Colonic mucosa (tissue), 4 donors: ENCODE measurements around the gene VSIG2. TPM values are rescaled to one million over a fixed set of nuclear protein-coding genes. Genes with fewer than 3 reads are reported as not detected.

Source experiments
- DNase-seq: peaks from one replicate; pipeline ENCODE4 v3.0.0-alpha.2; 2020
- H3K27ac ChIP-seq: fragments of 200-600 bp; one replicate; pipeline ENCODE4 v1.8.0; 2021
- H3K27me3 ChIP-seq: fragments of 200-600 bp; one replicate; pipeline ENCODE4 v1.8.0; 2021
- H3K36me3 ChIP-seq: fragments of 200-600 bp; one replicate; pipeline ENCODE4 v1.8.0; 2021
- H3K4me1 ChIP-seq: fragments of 200-600 bp; one replicate; pipeline ENCODE4 v1.8.0; 2021; ENCODE audit warnings: mild to moderate bottlenecking
- H3K4me3 ChIP-seq: fragments of 200-600 bp; one replicate; pipeline ENCODE4 v1.8.0; 2021
- H3K9ac ChIP-seq, 2 donors: one replicate each; pipeline ENCODE4 v1.7.0; 2013; ENCODE audit warnings: control low read depth in 2 of 2, low read depth in 2 of 2, low read length in 2 of 2
- H3K9me3 ChIP-seq: fragments of 200-600 bp; one replicate; pipeline ENCODE4 v1.8.0; 2021
- intact Hi-C: fragments of 100-400 bp; cut with DNase I; formaldehyde crosslinking; loops from one replicate; pipeline ENCODE4 v1.14.1; 2022
- total RNA-seq, 2 donors: library from RNA; stranded (reverse); fragmentation: NEBNext Ultra II Directional in 1 of 2; extraction: Animal tissue kit (Norgen Biotek cat#: 25700) in 1 of 2; gene quantifications; one replicate each; pipeline ENCODE4 v1.2.1, GENCODE V29; 2021
- TF ChIP-seq, protein P1 (sequence below): fragments of 200-600 bp; IDR thresholded peaks from one replicate; pipeline ENCODE4 v1.8.0; 2022; ENCODE audit warnings: antibody characterized with exemption, mild to moderate bottlenecking
- donor health status: healthy.
- donor health status: DM: no; HTN: no; CAD: no.
- donor health status: DM: no; HTN: no; CAD: no.

Gene VSIG2
- total RNA-seq, 2 donors from 2014 or later, result 122 to 155 TPM

DNA sequence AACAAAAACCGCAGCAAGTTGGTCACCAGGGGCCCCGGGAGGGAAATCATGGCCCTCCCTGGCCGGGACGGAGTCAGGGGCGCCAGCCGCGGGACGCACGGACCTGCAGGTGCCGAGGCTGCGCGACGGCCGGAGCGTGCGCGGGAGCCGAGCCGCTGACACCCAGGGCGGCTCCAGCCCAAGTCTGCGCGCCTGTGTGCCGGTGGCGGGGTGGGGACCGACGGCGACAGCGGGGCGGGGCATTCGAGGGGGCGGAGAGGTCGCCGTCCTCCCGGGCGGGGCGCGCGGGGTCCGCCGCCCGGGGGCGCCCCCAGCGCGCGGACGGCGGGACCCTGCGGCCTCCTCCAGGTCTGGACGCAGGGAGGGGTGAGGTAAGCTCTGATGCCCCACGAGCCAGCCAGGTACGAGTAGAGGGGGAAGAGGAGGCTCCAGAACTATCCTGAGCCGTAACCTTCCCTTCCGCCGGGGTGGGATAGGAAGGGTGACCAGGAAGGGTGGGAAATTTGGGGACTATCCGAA lies 10.1 kb upstream of the VSIG2 start, which contains the start of gene ESAM:
Gene ESAM, minus strand, starts transcription at position 186 of the 519 bp plus-strand sequence. Its CDS starts 136 bp downstream, at position 50.
- TF ChIP-seq, protein P1, sequence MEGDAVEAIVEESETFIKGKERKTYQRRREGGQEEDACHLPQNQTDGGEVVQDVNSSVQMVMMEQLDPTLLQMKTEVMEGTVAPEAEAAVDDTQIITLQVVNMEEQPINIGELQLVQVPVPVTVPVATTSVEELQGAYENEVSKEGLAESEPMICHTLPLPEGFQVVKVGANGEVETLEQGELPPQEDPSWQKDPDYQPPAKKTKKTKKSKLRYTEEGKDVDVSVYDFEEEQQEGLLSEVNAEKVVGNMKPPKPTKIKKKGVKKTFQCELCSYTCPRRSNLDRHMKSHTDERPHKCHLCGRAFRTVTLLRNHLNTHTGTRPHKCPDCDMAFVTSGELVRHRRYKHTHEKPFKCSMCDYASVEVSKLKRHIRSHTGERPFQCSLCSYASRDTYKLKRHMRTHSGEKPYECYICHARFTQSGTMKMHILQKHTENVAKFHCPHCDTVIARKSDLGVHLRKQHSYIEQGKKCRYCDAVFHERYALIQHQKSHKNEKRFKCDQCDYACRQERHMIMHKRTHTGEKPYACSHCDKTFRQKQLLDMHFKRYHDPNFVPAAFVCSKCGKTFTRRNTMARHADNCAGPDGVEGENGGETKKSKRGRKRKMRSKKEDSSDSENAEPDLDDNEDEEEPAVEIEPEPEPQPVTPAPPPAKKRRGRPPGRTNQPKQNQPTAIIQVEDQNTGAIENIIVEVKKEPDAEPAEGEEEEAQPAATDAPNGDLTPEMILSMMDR, result no peak
- peaks cover 7% of the 10 kb centered on the region for H3K4me1 ChIP-seq
- peak within 1 kb of the TSS; percentile 77 for H3K27ac ChIP-seq
- peak; percentile 84 for DNase-seq
- peak within 1 kb of the TSS; percentile 64 to 90 for H3K9ac ChIP-seq
- H3K9me3 ChIP-seq, result no peaks in the 10 kb centered on the region
- no peaks in the 10 kb centered on the region for H3K36me3 ChIP-seq
- peak within 1 kb of the TSS; percentile 59 for H3K4me3 ChIP-seq
- intact Hi-C loops, result loop anchor here (2.0 to 10.0 kb wide), 2 partner anchors 73 to 93 kb away; no protein-coding TSS in a partner anchor
- peaks cover 19% of the 10 kb centered on the region for H3K27me3 ChIP-seq

DNA sequence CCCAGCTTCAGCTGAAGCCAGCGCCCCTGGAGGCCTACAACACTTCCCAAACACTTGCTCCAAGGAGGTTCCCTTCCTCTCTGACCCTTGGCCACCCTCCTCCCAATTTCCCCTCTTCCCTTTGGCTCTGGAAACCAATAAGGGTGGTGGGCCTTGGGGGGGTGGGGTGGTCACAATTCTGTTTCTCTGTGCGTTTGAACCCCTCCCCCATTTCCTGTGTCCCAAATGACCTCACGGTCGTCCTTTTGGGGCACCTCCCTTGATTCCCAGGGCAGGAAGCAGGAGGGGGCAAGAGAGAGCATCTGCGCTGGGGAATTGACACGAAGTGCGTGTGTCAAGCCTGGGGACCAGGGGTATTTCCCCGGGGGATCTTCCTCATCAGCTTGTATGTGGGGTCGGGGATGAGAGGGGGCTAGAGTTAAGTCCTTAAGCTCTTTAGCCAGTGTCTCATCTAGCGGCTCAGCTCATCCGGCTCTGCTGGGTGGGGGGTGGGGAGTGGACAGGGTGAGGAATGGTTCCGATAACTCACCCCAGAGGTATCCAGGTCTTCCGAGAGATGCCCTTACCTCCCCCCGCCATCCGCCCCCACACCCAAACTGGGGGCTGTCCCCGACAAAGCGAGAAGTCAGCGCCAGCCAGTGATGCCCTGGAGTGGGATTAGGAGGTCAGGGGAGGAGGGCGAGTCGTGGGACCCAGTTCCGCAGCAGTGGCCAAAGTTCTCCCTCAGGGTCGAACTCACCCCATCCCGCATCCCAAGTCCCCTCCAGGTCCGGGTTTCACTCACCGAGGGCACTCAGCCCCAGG lies 9.4 kb upstream of the VSIG2 start:
- H3K27me3 ChIP-seq, result peaks cover 19% of the 10 kb centered on the region
- H3K4me1 ChIP-seq, result peaks cover 7% of the 10 kb centered on the region
- peak overlapping the region; percentile 48 to 66 for H3K9ac ChIP-seq
- intact Hi-C loops, result loop anchor here (2.0 to 10.0 kb wide), 2 partner anchors 73 to 93 kb away; no protein-coding TSS in a partner anchor
- no peak for DNase-seq
- H3K36me3 ChIP-seq, result no peaks in the 10 kb centered on the region
- peak overlapping the region; percentile 59 for H3K4me3 ChIP-seq
- TF ChIP-seq, protein P1, result no peak
- peak overlapping the region; percentile 77 for H3K27ac ChIP-seq
- no peaks in the 10 kb centered on the region for H3K9me3 ChIP-seq

DNA sequence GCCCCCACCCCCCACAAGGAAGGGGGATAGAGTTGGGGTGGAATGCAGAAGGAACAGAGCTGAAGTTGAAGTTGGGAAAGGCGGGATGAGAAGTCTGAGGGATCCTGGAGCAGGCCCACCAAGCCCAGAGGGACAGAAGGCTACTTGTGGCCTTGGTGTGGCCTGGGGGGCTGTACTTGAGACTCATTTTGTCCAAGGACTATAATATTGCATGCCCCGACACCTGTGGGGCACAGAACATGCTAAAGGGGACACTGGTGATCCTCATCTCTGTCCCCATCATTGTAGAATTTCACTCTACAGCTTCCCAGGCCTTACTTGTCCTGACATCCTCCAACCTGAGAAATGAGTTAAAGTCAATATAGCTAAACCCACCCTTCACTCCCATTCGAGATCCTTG lies 8.8 kb upstream of the VSIG2 start:
- Histone ChIP-seq H3K36me3 (no peaks in the 10 kb centered on the region), H3K4me1 (peaks cover 7% of the 10 kb centered on the region), H3K27me3 (peaks cover 19% of the 10 kb centered on the region), H3K9ac (peak overlapping the region; percentile 0 to 48), H3K4me3 (peak overlapping the region; percentile 59), H3K9me3 (no peaks in the 10 kb centered on the region), H3K27ac (peak overlapping the region; percentile 77)
- DNase-seq, result no peak
- intact Hi-C loops, result loop anchor here (10.0 kb wide), 1 partner anchor 74 kb away; no protein-coding TSS in a partner anchor
- TF ChIP-seq, protein P1, result no peak

GRCh38 chr11:124760205-124760652 lies 8.2 kb upstream of the VSIG2 start:
- H3K27me3 ChIP-seq, result peaks cover 19% of the 10 kb centered on the region
- intact Hi-C loops, result loop anchor here (10.0 kb wide), 1 partner anchor 75 kb away; no protein-coding TSS in a partner anchor

More at GRCh38 chr11:124760205-124760652, 8.2 kb upstream of the VSIG2 start:
- Histone ChIP-seq H3K36me3 (no peaks in the 10 kb centered on the region), H3K4me3 (peak overlapping the region; percentile 7), H3K4me1 (peaks cover 7% of the 10 kb centered on the region), H3K9me3 (no peaks in the 10 kb centered on the region), H3K27ac (no peak overlapping the region), H3K9ac (peak overlapping the region in 1 of 2 donors; percentile 26)
- TF ChIP-seq, protein P1, result no peak
- no peak for DNase-seq
